Breast epithelium (tissue), 3 donors: ENCODE data around the gene CXXC1.

ENCODE experiments used
- CTCF ChIP-seq, 3 donors: fragments of 450-650 bp; IDR thresholded peaks; one replicate each; pipeline ENCODE4 v1.5.1; 2016 to 2017; ENCODE audit warnings: antibody characterized with exemption in 3 of 3, mild to moderate bottlenecking in 3 of 3, moderate library complexity in 3 of 3
- POLR2A ChIP-seq: fragments of 450-650 bp; IDR thresholded peaks from one replicate; pipeline ENCODE4 v1.6.1; 2016; ENCODE audit warnings: antibody characterized with exemption, mild to moderate bottlenecking, moderate library complexity

GRCh38 chr18:50232419-50232818 lies 55.1 kb downstream of the CXXC1 start:
- no peak for TF ChIP-seq CTCF (IDR thresholded peaks at IDR 0.05)
- no peak for TF ChIP-seq POLR2A
